HL-60 (cell line): ENCODE measurements around the gene DACT3.

Source experiments
- CTCF ChIP-seq: IDR thresholded peaks from one replicate; pipeline ENCODE4 v1.5.1; 2011; ENCODE audit warnings: low read length, control low read depth, inconsistent platforms; ENCODE audit not compliant: insufficient read depth
- POLR2AphosphoS5 ChIP-seq: IDR thresholded peaks from 2 replicates; pipeline ENCODE4 v1.6.1; 2012; ENCODE audit warnings: low read depth

- no peak for TF ChIP-seq CTCF
- TF ChIP-seq POLR2AphosphoS5: no peak
These were observed 39.7 kb upstream of the DACT3 start for GRCh38 chr19:46700704-46701103.
